C4-2B (cell line): ENCODE results near the gene AIFM1.

ENCODE experiments used
- H3K27ac ChIP-seq: fragments of 450-650 bp; 2 replicates; pipeline ENCODE4 v1.5.1; 2017
- CTCF ChIP-seq: fragments of 450-650 bp; conservative IDR thresholded peaks from 2 replicates; pipeline ENCODE4 v1.5.1; 2017; ENCODE audit warnings: mild to moderate bottlenecking
- ZFX ChIP-seq: fragments of 450-650 bp; IDR thresholded peaks from 2 replicates; pipeline ENCODE4 v1.6.1; 2017

The AIFM1 gene

GRCh38 chrX:130136496-130136895 is 29.1 kb downstream of the AIFM1 start:
- TF ChIP-seq ZFX (no peak), CTCF (no peak)

DNA sequence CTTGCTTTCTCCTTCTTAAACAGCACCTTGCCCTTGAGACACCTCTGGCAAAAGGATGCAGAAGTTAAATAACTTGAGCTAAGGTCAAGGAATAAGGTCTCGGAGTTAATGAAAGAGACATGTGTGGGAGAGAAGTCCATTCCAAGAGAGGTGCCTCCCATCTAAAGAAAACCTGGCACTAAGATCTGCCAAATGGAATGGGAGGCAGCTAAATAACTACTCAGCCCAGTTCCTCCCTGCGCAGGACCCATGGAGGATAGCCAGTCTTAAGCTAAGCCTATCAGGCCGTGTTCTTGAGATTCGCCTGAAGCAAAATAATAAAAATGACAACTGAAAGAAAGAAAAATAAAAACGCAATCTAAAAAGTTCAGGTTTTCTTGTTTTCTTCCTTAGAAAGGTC is 34.7 kb downstream of the AIFM1 start:
- H3K27ac ChIP-seq: no peak overlapping the region
- TF ChIP-seq CTCF (no peak), ZFX (no peak)

More at GRCh38 chrX:130136496-130136895, 29.1 kb downstream of the AIFM1 start:
- no peak overlapping the region for H3K27ac ChIP-seq

GRCh38 chrX:130125091-130125874 is 40.4 kb downstream of the AIFM1 start:
- H3K27ac ChIP-seq: no peak overlapping the region; the same call in 1 of the 2 replicates
- TF ChIP-seq CTCF (no peak), ZFX (no peak)

DNA sequence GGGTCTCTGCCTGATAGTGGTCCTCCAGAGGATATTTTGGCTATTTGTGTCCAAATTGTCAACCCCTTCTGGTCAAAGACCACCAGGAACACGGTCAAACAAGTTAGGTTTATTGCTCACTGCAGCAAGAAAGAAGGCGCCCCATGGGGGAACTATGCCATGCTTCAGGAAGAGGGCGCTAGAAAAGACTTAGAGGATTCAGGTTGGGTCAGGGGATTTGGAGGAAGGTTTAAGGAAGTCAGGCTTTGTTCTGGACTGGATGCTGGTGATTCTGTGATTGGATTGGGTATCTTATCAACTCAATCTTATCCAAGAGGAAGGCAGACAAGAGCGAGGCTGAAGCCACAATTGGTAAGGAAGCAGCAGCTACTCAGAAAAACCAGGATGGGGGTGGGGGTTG is 41.1 kb downstream of the AIFM1 start:
- H3K27ac ChIP-seq: no peak overlapping the region
- no peak for TF ChIP-seq ZFX

DNA sequence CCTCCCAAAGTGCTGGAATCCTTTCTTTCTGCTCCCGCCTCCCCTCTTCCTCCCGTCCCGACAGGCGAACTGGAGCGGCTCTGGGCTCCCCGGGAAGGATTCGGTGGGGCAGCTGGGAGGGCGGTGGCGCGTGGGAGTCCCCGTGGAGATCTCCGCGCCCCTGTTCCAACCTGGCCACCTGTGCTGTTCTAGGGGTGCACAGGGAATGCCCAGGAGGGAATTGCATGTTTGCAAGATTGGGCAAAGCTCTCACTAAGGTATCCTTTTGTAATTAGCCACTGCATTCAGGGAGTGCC is 44.2 kb downstream of the AIFM1 start:
- TF ChIP-seq ZFX (no peak), CTCF (no peak)
- no peak overlapping the region for H3K27ac ChIP-seq

DNA sequence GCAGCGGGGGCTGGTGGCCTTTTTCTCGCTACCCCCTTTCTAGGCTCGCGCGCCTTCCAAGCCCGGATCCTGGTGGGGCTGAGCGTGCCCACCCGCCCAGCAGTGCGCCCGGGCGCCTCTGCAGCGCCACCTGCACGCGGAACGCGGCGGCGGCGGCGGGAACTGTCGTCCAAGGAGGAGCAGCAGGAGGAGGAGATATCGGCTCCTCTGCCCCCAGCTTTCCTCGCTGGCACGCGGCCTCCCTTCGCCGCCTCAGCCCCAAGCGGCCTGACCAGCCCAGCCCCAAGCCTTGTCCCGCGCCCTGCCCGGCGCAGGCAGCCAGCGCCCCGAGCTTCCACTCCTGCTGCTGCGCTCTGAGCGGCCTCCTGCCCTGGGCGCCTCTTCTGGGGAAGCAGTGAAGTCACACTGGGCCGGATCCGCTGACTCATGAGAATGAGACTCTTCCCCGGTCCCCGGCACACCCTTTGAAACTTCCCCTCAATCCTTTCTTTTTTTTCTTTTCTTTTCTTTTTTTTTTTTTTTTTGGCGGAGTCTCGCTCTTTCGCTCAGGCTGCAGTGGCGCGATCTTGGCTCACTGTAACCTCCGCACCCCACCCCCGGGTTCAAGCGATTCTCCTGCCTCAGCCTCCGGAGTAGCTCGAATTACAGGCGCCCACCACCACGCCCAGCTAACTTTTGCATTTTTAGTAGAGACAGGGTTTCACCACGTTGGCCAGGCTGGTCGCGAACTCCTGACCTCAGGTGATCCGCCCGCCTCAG is 44.7 kb downstream of the AIFM1 start:
- no peak for TF ChIP-seq ZFX
- no peak for TF ChIP-seq CTCF
- H3K27ac ChIP-seq: no peak overlapping the region

GRCh38 chrX:130120321-130120731 is 45.3 kb downstream of the AIFM1 start:
- no peak for TF ChIP-seq CTCF
- TF ChIP-seq ZFX: no peak
- H3K27ac ChIP-seq: no peak overlapping the region
